Measurements from ENCODE around the gene CDR2L. TPM values are rescaled to one million over a fixed set of nuclear protein-coding genes. Genes with fewer than 3 reads are reported as not detected.
A peak's percentile ranks its signal among the peaks of the same experiment; 100 is the strongest.

The CDR2L gene
- total RNA-seq, 2 experiments from 2014 or later = 0.59 to 0.94 TPM

GRCh38 chr17:75046407-75047289, 59.2 kb downstream of the CDR2L start, which contains the start of the genes ATP5PD and KCTD2:
Gene ATP5PD, minus strand, starts transcription at chr17:75046969. Its CDS starts 4,319 bp downstream, at chr17:75042650.
Gene KCTD2, plus strand, starts transcription at chr17:75047225. Its CDS starts 26 bp downstream, at chr17:75047251.
- no peaks in the 10 kb centered on the region for H3K9me3 Mint-ChIP-seq
- POLR2A ChIA-PET = interaction anchor here (0.6 to 2.1 kb wide), 7 partner anchors 8 to 99 kb away, joined by 3 to 14 read pairs (median 5); partner anchors contain the start of gene MRPL58

GRCh38 chr17:75047398-75048098, 60.1 kb downstream of the CDR2L start:
- peak; percentile 54 for DNase-seq
- POLR2A ChIA-PET = interaction anchor here (1.0 to 2.1 kb wide), 8 partner anchors 9 to 98 kb away, joined by 3 to 14 read pairs (median 4); partner anchors contain the start of gene ARMC7
- Mint-ChIP-seq H3K9me3 (no peaks in the 10 kb centered on the region), H3K4me3 (peak overlapping the region; percentile 98), H3K27ac (peak overlapping the region; percentile 90), H3K4me1 (ENCODE audit: low read depth) (peaks cover 40% of the 10 kb centered on the region), H3K36me3 (ENCODE audit: low read depth) (peaks cover 6% of the 10 kb centered on the region), H3K27me3 (no peaks in the 10 kb centered on the region)
- ATAC-seq = no peak
- TF ChIP-seq CTCF (IDR thresholded peaks at IDR 0.05) = no peak
- intact Hi-C loops (cut with micrococcal nuclease) = no loop called here
- CTCF ChIA-PET = interaction anchor here (1.3 to 2.0 kb wide), 2 partner anchors 12 to 67 kb away, joined by 5 to 10 read pairs; no protein-coding TSS in a partner anchor

More at GRCh38 chr17:75046407-75047289, 59.2 kb downstream of the CDR2L start, which contains the start of the genes ATP5PD and KCTD2:
- ATAC-seq (peak; percentile 95), DNase-seq (peak; percentile 96)
- intact Hi-C loops (cut with micrococcal nuclease) = no loop called here
- no peak for TF ChIP-seq CTCF (IDR thresholded peaks at IDR 0.05)
- no peaks in the 10 kb centered on the region for H3K27me3 Mint-ChIP-seq
- peak within 1 kb of the TSS; percentile 98 for H3K4me3 Mint-ChIP-seq
- H3K27ac Mint-ChIP-seq = peak within 1 kb of the TSS; percentile 92
- peaks cover 40% of the 10 kb centered on the region for H3K4me1 Mint-ChIP-seq (ENCODE audit: low read depth)
- CTCF ChIA-PET = interaction anchor here (0.5 to 1.2 kb wide), 4 partner anchors 35 to 184 kb away, joined by 3 to 4 read pairs (median 3); partner anchors contain the start of gene MRPL58
- H3K36me3 Mint-ChIP-seq (ENCODE audit: low read depth) = peaks cover 7% of the 10 kb centered on the region

- DNase-seq = no peak
- ChIA-PET POLR2A (interaction anchor here (0.6 to 1.6 kb wide), 6 partner anchors 8 to 487 kb away, joined by 3 to 9 read pairs (median 4); partner anchors contain the start of gene ARMC7), CTCF (interaction anchor here (0.8 to 2.1 kb wide), 7 partner anchors 12 to 153 kb away, joined by 3 to 11 read pairs (median 5); partner anchors contain the start of gene NT5C)
- H3K36me3 Mint-ChIP-seq (ENCODE audit: low read depth) = peaks cover 10% of the 10 kb centered on the region
- peak overlapping the region; percentile 98 for H3K4me3 Mint-ChIP-seq
- intact Hi-C loops (cut with micrococcal nuclease) = no loop called here
- no peaks in the 10 kb centered on the region for H3K27me3 Mint-ChIP-seq
- peaks cover 40% of the 10 kb centered on the region for H3K4me1 Mint-ChIP-seq (ENCODE audit: low read depth)
- no peak for ATAC-seq
- peak overlapping the region; percentile 90 for H3K27ac Mint-ChIP-seq
- TF ChIP-seq CTCF (IDR thresholded peaks at IDR 0.05) = no peak
- no peaks in the 10 kb centered on the region for H3K9me3 Mint-ChIP-seq
Measured at GRCh38 chr17:75048249-75048878, 60.9 kb downstream of the CDR2L start.

- H3K27me3 Mint-ChIP-seq = no peaks in the 10 kb centered on the region
- TF ChIP-seq CTCF (IDR thresholded peaks at IDR 0.05) = no peak
- ATAC-seq = no peak
- no peak overlapping the region for H3K4me3 Mint-ChIP-seq
- intact Hi-C loops (cut with micrococcal nuclease) = no loop called here
- ChIA-PET CTCF (interaction anchor here (0.8 to 2.1 kb wide), 7 partner anchors 11 to 152 kb away, joined by 3 to 11 read pairs (median 5); partner anchors contain the start of gene NT5C), POLR2A (interaction anchor here (0.6 to 1.6 kb wide), 5 partner anchors 9 to 486 kb away, joined by 3 to 9 read pairs (median 4); partner anchors contain the start of gene ARMC7)
- H3K36me3 Mint-ChIP-seq (ENCODE audit: low read depth) = peaks cover 11% of the 10 kb centered on the region
- H3K4me1 Mint-ChIP-seq (ENCODE audit: low read depth) = peaks cover 37% of the 10 kb centered on the region
- H3K9me3 Mint-ChIP-seq = no peaks in the 10 kb centered on the region
- DNase-seq = no peak
- H3K27ac Mint-ChIP-seq = no peak overlapping the region
Measured at GRCh38 chr17:75049057-75049456, 61.6 kb downstream of the CDR2L start.

All from activated CD8-positive, alpha-beta T cell treated with anti-CD3 and anti-CD28 coated beads for 36 hours (primary cell).